ENCODE results near the gene KCNIP1. TPM values are rescaled to one million over a fixed set of nuclear protein-coding genes. Genes with fewer than 3 reads are reported as not detected.

The KCNIP1 gene
- total and polyA plus RNA-seq, 2 of the 13 experiments (the other 11 are each of a cell fraction or from before 2014, with no cell fraction given) = not detected

DNA sequence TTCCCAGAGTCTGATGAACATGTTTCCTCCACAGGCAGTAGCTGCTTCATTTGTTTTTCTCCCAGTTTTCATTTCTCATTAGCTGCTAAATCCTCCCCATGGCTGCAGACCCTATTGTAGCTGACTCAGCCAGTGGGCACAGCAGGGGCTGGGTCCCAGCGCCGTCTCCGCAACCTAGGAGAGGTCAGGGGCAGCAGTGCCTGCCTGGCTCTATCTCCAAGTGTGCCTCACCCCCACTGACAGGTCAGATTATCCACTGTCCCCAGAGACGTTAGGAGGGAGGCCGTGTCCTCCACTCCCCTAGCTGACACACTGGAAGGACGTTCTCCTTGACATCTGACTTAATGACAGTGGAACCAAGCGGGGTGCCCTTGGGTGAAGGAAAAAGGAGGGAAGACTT lies 31.1 kb downstream of the KCNIP1 start (continued):
- TF ChIP-seq, protein P1, sequence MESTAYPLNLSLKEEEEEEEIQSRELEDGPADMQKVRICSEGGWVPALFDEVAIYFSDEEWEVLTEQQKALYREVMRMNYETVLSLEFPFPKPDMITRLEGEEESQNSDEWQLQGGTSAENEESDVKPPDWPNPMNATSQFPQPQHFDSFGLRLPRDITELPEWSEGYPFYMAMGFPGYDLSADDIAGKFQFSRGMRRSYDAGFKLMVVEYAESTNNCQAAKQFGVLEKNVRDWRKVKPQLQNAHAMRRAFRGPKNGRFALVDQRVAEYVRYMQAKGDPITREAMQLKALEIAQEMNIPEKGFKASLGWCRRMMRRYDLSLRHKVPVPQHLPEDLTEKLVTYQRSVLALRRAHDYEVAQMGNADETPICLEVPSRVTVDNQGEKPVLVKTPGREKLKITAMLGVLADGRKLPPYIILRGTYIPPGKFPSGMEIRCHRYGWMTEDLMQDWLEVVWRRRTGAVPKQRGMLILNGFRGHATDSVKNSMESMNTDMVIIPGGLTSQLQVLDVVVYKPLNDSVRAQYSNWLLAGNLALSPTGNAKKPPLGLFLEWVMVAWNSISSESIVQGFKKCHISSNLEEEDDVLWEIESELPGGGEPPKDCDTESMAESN (CRISPR knock-in tag; conservative IDR thresholded peaks at IDR 0.05) = no peak
- TF ChIP-seq ZNF605 (CRISPR knock-in tag; IDR thresholded peaks at IDR 0.05) = no peak
- TF ChIP-seq, protein P2, sequence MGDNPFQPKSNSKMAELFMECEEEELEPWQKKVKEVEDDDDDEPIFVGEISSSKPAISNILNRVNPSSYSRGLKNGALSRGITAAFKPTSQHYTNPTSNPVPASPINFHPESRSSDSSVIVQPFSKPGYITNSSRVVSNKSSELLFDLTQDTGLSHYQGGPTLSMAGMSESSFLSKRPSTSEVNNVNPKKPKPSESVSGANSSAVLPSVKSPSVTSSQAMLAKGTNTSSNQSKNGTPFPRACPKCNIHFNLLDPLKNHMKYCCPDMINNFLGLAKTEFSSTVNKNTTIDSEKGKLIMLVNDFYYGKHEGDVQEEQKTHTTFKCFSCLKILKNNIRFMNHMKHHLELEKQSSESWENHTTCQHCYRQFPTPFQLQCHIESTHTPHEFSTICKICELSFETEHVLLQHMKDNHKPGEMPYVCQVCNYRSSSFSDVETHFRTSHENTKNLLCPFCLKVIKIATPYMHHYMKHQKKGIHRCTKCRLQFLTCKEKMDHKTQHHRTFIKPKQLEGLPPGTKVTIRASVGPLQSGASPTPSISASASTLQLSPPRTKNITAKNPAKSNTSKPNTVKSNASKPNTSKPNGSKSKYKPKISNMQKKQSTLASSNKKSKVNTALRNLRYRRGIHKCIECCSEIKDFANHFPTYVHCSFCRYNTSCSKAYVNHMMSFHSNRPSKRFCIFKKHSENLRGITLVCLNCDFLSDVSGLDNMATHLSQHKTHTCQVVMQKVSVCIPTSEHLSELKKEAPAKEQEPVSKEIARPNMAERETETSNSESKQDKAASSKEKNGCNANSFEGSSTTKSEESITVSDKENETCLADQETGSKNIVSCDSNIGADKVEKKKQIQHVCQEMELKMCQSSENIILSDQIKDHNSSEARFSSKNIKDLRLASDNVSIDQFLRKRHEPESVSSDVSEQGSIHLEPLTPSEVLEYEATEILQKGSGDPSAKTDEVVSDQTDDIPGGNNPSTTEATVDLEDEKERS (CRISPR knock-in tag; IDR thresholded peaks at IDR 0.05) = no peak
- TF ChIP-seq CBFB (CRISPR knock-in tag; IDR thresholded peaks at IDR 0.05) = no peak
- TF ChIP-seq, protein P3, sequence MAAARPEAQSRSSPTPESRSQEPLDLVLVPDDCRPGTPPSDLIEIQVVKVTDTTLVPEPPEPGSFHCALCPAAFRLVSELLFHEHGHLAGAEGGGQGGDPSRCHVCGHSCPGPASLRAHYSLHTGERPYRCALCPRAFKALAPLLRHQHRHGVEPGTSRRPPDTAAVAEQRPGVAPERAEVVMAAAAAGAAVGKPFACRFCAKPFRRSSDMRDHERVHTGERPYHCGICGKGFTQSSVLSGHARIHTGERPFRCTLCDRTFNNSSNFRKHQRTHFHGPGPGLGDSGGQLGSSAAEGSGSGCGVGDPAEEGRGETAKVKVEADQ (CRISPR knock-in tag; IDR thresholded peaks at IDR 0.05; ENCODE audit: borderline replicate concordance) = no peak
- TF ChIP-seq ZSCAN30 (CRISPR knock-in tag; IDR thresholded peaks at IDR 0.05) = no peak
- TF ChIP-seq KLF15 (CRISPR knock-in tag; IDR thresholded peaks at IDR 0.05; ENCODE audit: borderline replicate concordance) = no peak

DNA sequence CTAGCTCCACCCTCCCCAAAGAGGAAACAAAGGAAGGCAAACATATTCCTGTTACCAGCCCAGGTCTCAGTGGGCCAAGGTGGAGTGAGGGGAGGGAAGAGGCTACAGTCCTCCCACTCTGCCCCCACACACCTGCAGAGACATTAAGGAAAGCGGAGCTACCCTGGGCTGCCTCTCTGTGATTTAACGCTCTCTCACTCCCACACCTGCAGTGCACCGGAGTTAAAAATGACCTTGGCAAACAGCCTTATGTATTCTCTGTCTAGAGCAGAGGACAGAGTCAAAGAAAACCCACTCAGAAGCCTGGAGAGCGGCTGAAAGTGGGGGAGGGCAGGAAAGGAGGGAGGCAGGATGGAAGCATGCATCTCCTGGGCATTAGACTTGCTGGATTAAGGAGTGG lies 32.7 kb downstream of the KCNIP1 start:
- Histone ChIP-seq H3K4me1 (ENCODE audit: insufficient read depth, low read length) (no peaks in the 10 kb centered on the region), H3K27me3 (ENCODE audit: control insufficient read depth in 1 of 2, insufficient read depth in 2 of 2, low read length in 2 of 2) (peaks cover 0 to 5% of the 10 kb centered on the region in 2 experiments; a peak in 1 of 5 replicates), H3K4me3 (replicated peaks in 1 of 3; ENCODE audit: insufficient read depth in 1 of 3, low read depth in 2 of 3, low read length in 3 of 3) (no peak overlapping the region), H4K20me1 (ENCODE audit: insufficient read depth, low read length) (no peaks in the 10 kb centered on the region), H3K4me2 (ENCODE audit: low read depth, low read length) (no peak overlapping the region), H3K27ac (ENCODE audit: extremely low read length, insufficient read depth, low read length) (no peak overlapping the region), H3K36me3 (replicated peaks in 1 of 2; ENCODE audit: control insufficient read depth in 1 of 2, insufficient read depth in 2 of 2, low read length in 2 of 2) (no peaks in the 10 kb centered on the region), H3K9me3 (ENCODE audit: low read length) (no peaks in the 10 kb centered on the region), H2AFZ (ENCODE audit: low read length) (no peak overlapping the region), H3K9ac (ENCODE audit: insufficient read depth, low read depth, low read length) (no peak overlapping the region), H3K79me2 (ENCODE audit: insufficient read depth, low read length) (no peaks in the 10 kb centered on the region)
- DNase-seq (ENCODE audit: low spot score) = no peak
- ChIA-PET CTCF (ENCODE audit: low intra/inter-chr PET ratio, low total read pairs) (no interaction called here), POLR2A (no interaction called here)
- 32% methylated on average over 4 of the region's 4 CpGs for WGBS (ENCODE audit: low lambda C conversion rate)
- FAIRE-seq = no peak
- in situ Hi-C loops (cut with HindIII; ENCODE audit: extremely low pct_ligation_motif_present, low pct_unique_long_range_greater_than_20kb) = no loop called here
- intact Hi-C loops (cut with micrococcal nuclease; ENCODE audit: unreplicated experiment) = no loop called here
- ATAC-seq = no peak
- BruUV-seq (replicated peaks) = no TSS peak
- TF ChIP-seq RELA (CRISPR knock-in tag; IDR thresholded peaks at IDR 0.05) (no peak), FOXO1 (CRISPR knock-in tag; IDR thresholded peaks at IDR 0.05) (no peak), FOXA1 (IDR thresholded peaks at IDR 0.05) (no peak), FOXA1 (CRISPR knock-in tag; IDR thresholded peaks at IDR 0.05) (no peak), ZNF136 (CRISPR knock-in tag; IDR thresholded peaks at IDR 0.05; ENCODE audit: low read depth) (no peak), ZNF235 (CRISPR knock-in tag; IDR thresholded peaks at IDR 0.05; ENCODE audit: borderline replicate concordance) (no peak), TEAD3 (CRISPR knock-in tag; optimal IDR thresholded peaks at IDR 0.05; ENCODE audit: borderline replicate concordance) (no peak), AGO1 (IDR thresholded peaks at IDR 0.05; ENCODE audit: low read depth, low read length, poor library complexity, severe bottlenecking) (no peak), ZNF672 (CRISPR knock-in tag; IDR thresholded peaks at IDR 0.05) (no peak), ZNF251 (CRISPR knock-in tag; IDR thresholded peaks at IDR 0.05) (no peak)
- TF ChIP-seq, protein P4, sequence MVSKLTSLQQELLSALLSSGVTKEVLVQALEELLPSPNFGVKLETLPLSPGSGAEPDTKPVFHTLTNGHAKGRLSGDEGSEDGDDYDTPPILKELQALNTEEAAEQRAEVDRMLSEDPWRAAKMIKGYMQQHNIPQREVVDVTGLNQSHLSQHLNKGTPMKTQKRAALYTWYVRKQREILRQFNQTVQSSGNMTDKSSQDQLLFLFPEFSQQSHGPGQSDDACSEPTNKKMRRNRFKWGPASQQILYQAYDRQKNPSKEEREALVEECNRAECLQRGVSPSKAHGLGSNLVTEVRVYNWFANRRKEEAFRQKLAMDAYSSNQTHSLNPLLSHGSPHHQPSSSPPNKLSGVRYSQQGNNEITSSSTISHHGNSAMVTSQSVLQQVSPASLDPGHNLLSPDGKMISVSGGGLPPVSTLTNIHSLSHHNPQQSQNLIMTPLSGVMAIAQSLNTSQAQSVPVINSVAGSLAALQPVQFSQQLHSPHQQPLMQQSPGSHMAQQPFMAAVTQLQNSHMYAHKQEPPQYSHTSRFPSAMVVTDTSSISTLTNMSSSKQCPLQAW (CRISPR knock-in tag; IDR thresholded peaks at IDR 0.05) = no peak

All from HepG2 (cell line).